H9 (cell line): ENCODE measurements around the gene GIPC2. TPM values are rescaled to one million over a fixed set of nuclear protein-coding genes. Genes with fewer than 3 reads are reported as not detected.
"Not testable (repeated sequence)": the region's sequence is repeated elsewhere in the genome, so short reads cannot be mapped to it uniquely, and the experiment has no call there.

ENCODE experiments used
- DNase-seq: peaks from one replicate; pipeline ENCODE4 v3.0.0-alpha.2; 2017
- H2AFZ ChIP-seq: one replicate; pipeline ENCODE4 v1.6.1; 2013; ENCODE audit warnings: mild to moderate bottlenecking, low read length, control low read depth, moderate library complexity
- H2AK5ac ChIP-seq: 2 replicates; pipeline ENCODE4 v1.6.1; 2013; ENCODE audit warnings: low read length, control low read depth, mixed read lengths; ENCODE audit not compliant: insufficient read length
- H2BK120ac ChIP-seq: one replicate; pipeline ENCODE4 v1.6.1; 2013; ENCODE audit warnings: low read depth, mild to moderate bottlenecking, low read length, control low read depth, inconsistent platforms; ENCODE audit not compliant: poor library complexity, severe bottlenecking
- H2BK12ac ChIP-seq: 2 replicates; pipeline ENCODE4 v1.6.1; 2013; ENCODE audit warnings: low read length, control low read depth, mixed read lengths, low read depth; ENCODE audit not compliant: insufficient read length
- H2BK15ac ChIP-seq: 2 replicates; pipeline ENCODE4 v1.6.1; 2013; ENCODE audit warnings: low read depth, low read length, control low read depth
- H2BK20ac ChIP-seq: one replicate; pipeline ENCODE4 v1.6.1; 2013; ENCODE audit warnings: low read depth, mild to moderate bottlenecking, low read length, control low read depth, inconsistent platforms; ENCODE audit not compliant: poor library complexity, severe bottlenecking
- H2BK5ac ChIP-seq: 2 replicates; pipeline ENCODE4 v1.6.1; 2013; ENCODE audit warnings: low read length, control low read depth, mixed read lengths; ENCODE audit not compliant: insufficient read length
- H3K14ac ChIP-seq: 2 replicates; pipeline ENCODE4 v1.6.1; 2013; ENCODE audit warnings: low read length, control low read depth; ENCODE audit not compliant: insufficient read depth
- H3K18ac ChIP-seq: 2 replicates; pipeline ENCODE4 v1.6.1; 2013; ENCODE audit warnings: low read depth, mild to moderate bottlenecking, mixed read lengths, low read length, control low read depth; ENCODE audit not compliant: insufficient read length
- H3K23ac ChIP-seq: 2 replicates; pipeline ENCODE4 v1.6.1; 2013; ENCODE audit warnings: low read length, control low read depth, mixed read lengths, low read depth; ENCODE audit not compliant: insufficient read length
- H3K23me2 ChIP-seq: 2 replicates; pipeline ENCODE4 v1.6.1; 2013; ENCODE audit warnings: low read depth, mild to moderate bottlenecking, mixed read lengths, low read length, control low read depth; ENCODE audit not compliant: insufficient read length, poor library complexity, severe bottlenecking
- H3K27ac ChIP-seq: 2 replicates; pipeline ENCODE4 v1.5.1; 2013; ENCODE audit warnings: low read length, control low read depth, mixed read lengths, low read depth; ENCODE audit not compliant: insufficient read length
- H3K27me3 ChIP-seq: 2 replicates; pipeline ENCODE4 v1.6.1; 2013; ENCODE audit warnings: low read length, control low read depth, inconsistent platforms; ENCODE audit not compliant: insufficient read depth
- H3K4ac ChIP-seq: 2 replicates; pipeline ENCODE4 v1.6.1; 2013; ENCODE audit warnings: low read depth, mild to moderate bottlenecking, control low read depth, inconsistent platforms, low read length, moderate library complexity
- H3K4me1 ChIP-seq: 2 replicates; pipeline ENCODE4 v1.6.1; 2013; ENCODE audit warnings: low read length, control low read depth, inconsistent platforms; ENCODE audit not compliant: insufficient read depth
- H3K4me2 ChIP-seq: 2 replicates; pipeline ENCODE4 v1.6.1; 2013; ENCODE audit warnings: low read length, control low read depth, mixed read lengths; ENCODE audit not compliant: insufficient read length, insufficient read depth
- H3K56ac ChIP-seq: 2 replicates; pipeline ENCODE4 v1.6.1; 2013; ENCODE audit warnings: low read depth, mild to moderate bottlenecking, mixed read lengths, low read length, control low read depth; ENCODE audit not compliant: insufficient read length
- H3K79me1 ChIP-seq: 2 replicates; pipeline ENCODE4 v1.6.1; 2013; ENCODE audit warnings: low read depth, mild to moderate bottlenecking, moderate library complexity, low read length, control low read depth, inconsistent platforms; ENCODE audit not compliant: insufficient read depth, poor library complexity, severe bottlenecking
- H3K79me2 ChIP-seq: 2 replicates; pipeline ENCODE4 v1.6.1; 2013; ENCODE audit warnings: low read length, control low read depth, inconsistent platforms; ENCODE audit not compliant: insufficient read depth
- H3K9ac ChIP-seq: 2 replicates; pipeline ENCODE4 v1.6.1; 2013; ENCODE audit warnings: low read length, control low read depth, mixed read lengths; ENCODE audit not compliant: insufficient read length; ENCODE audit errors: extremely low read depth
- H3K9me3 ChIP-seq: one replicate; pipeline ENCODE4 v1.6.1; 2013; ENCODE audit warnings: low read depth, low read length, inconsistent platforms; ENCODE audit not compliant: control insufficient read depth
- H3T11ph ChIP-seq: one replicate; pipeline ENCODE4 v1.6.1; 2013; ENCODE audit warnings: mild to moderate bottlenecking, low read length, control low read depth, inconsistent platforms
- H4K20me1 ChIP-seq: one replicate; pipeline ENCODE4 v1.6.1; 2013; ENCODE audit not compliant: control insufficient read depth, insufficient read length, insufficient read depth
- H4K5ac ChIP-seq: 2 replicates; pipeline ENCODE4 v1.6.1; 2013; ENCODE audit warnings: low read depth, mild to moderate bottlenecking, mixed read lengths, low read length, control low read depth; ENCODE audit not compliant: insufficient read length
- H4K8ac ChIP-seq: replicated peaks from 2 replicates; pipeline ENCODE4 v1.6.1; 2013; ENCODE audit warnings: low read length, control low read depth, mixed read lengths, low read depth; ENCODE audit not compliant: insufficient read length
- H4K91ac ChIP-seq: 2 replicates; pipeline ENCODE4 v1.6.1; 2013; ENCODE audit warnings: low read depth, mild to moderate bottlenecking, moderate library complexity, mixed read lengths, low read length, control low read depth; ENCODE audit not compliant: insufficient read length
- H3K27ac Mint-ChIP-seq, 3 experiments: 2 replicates in 2 of 3; 3 replicates in 1 of 3; pipeline ENCODE4 v1.8.0; 2020 to 2021; ENCODE audit warnings: mixed read lengths in 3 of 3, mild to moderate bottlenecking in 1 of 3, moderate library complexity in 1 of 3
- H3K27me3 Mint-ChIP-seq: 2 replicates; pipeline ENCODE4 v1.8.0; 2021; ENCODE audit warnings: low read depth, mild to moderate bottlenecking, moderate library complexity, mixed read lengths
- H3K36me3 Mint-ChIP-seq, 3 experiments: 2 replicates in 2 of 3; 3 replicates in 1 of 3; pipeline ENCODE4 v1.8.0; 2020 to 2021; ENCODE audit warnings: low read depth in 3 of 3, mixed read lengths in 3 of 3; ENCODE audit not compliant: insufficient read depth in 1 of 3
- H3K4me1 Mint-ChIP-seq, 2 experiments: 2 replicates each; pipeline ENCODE4 v1.8.0; 2020; ENCODE audit warnings: mixed read lengths in 2 of 2
- H3K4me3 Mint-ChIP-seq, 2 experiments: 2 replicates in 1 of 2; 3 replicates in 1 of 2; pipeline ENCODE4 v1.8.0; 2020 to 2021; ENCODE audit warnings: mild to moderate bottlenecking in 2 of 2, mixed read lengths in 2 of 2, moderate library complexity in 1 of 2
- H3K9me3 Mint-ChIP-seq, 2 experiments: 2 replicates in 1 of 2; 3 replicates in 1 of 2; pipeline ENCODE4 v1.8.0; 2020; ENCODE audit warnings: mild to moderate bottlenecking in 2 of 2, mixed read lengths in 2 of 2, moderate library complexity in 1 of 2
- CTCF ChIP-seq: fragments of 200-600 bp; sonication (generic); conservative IDR thresholded peaks from 3 replicates; pipeline ENCODE4 v1.8.0; 2021; ENCODE audit warnings: antibody characterized with exemption, mild to moderate bottlenecking
- WGBS: extraction: QIAGEN DNeasy Blood & Tissue Kit; methylation state at CpG from one replicate; pipeline ENCODE4 v1.1.7; 2013; ENCODE audit warnings: missing lambda C conversion rate, low lambda C conversion rate, mixed read lengths; ENCODE audit not compliant: insufficient read length; ENCODE audit errors: extremely low coverage; 5-methylcytosine and 5-hydroxymethylcytosine counted together
- total RNA-seq: library from RNA; stranded (reverse); gene quantifications from 2 replicates; pipeline ENCODE4 v1.2.1, GENCODE V29; 2021

Gene GIPC2
- total RNA-seq, 1 experiment from 2014 or later, result 0.85 TPM

- Histone ChIP-seq H4K8ac (no peak overlapping the region), H2BK5ac (no peak overlapping the region), H3K14ac (no peak overlapping the region), H3K23me2 (no peaks in the 10 kb centered on the region), H2AFZ (no peak overlapping the region), H2BK12ac (no peak overlapping the region), H4K20me1 (no peaks in the 10 kb centered on the region), H3K27me3 (no peaks in the 10 kb centered on the region), H3K23ac (no peak overlapping the region), H3K4me1 (no peaks in the 10 kb centered on the region), H4K5ac (no peak overlapping the region), H3K27ac (no peak overlapping the region), H3K18ac (no peak overlapping the region), H3K4ac (no peak overlapping the region), H3K9ac (no peak overlapping the region), H3T11ph (no peak overlapping the region), H2BK20ac (no peak overlapping the region), H4K91ac (no peak overlapping the region), H3K79me2 (no peaks in the 10 kb centered on the region), H2BK15ac (no peak overlapping the region), H3K4me2 (no peak overlapping the region), H3K56ac (no peak overlapping the region), H3K9me3 (no peaks in the 10 kb centered on the region), H2BK120ac (no peak overlapping the region), H2AK5ac (no peak overlapping the region), H3K79me1 (no peaks in the 10 kb centered on the region)
- no peak for TF ChIP-seq CTCF
- H3K27me3 Mint-ChIP-seq, result no peaks in the 10 kb centered on the region
- no peaks in the 10 kb centered on the region for H3K9me3 Mint-ChIP-seq
- WGBS, result no CpG with 5 or more reads among the region's 1 CpG
- no peaks in the 10 kb centered on the region for H3K36me3 Mint-ChIP-seq
- peaks cover 0 to 5% of the 10 kb centered on the region in 2 experiments; a peak in 1 of 4 replicates for H3K4me1 Mint-ChIP-seq
- DNase-seq, result no peak
- H3K4me3 Mint-ChIP-seq, result no peak overlapping the region
- H3K27ac Mint-ChIP-seq, result no peak overlapping the region
Observed at GRCh38 chr1:78019024-78019423, 26.7 kb upstream of the GIPC2 start.

DNA sequence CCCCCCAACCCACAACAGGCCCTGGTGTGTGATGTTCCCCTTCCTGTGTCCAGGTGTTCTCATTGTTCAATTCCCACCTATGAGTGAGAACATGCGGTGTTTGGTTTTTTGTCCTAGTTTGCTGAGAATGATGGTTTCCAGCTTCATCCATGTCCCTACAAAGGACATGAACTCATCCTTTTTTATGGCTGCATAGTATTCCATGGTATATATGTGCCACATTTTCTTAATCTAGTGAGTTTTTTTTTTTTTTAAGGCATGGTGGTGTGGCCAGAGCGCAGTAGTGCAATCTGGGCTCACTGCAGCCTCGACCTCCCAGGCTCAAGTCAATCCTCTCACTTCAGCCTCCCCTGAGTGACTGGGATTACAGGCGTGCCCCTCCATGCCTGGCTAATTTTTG is 24.6 kb upstream of the GIPC2 start:
- H3K4ac ChIP-seq, H2AK5ac ChIP-seq, H3K23ac ChIP-seq, H3K27me3 ChIP-seq, H2BK15ac ChIP-seq, H3K23me2 ChIP-seq, H3K27ac ChIP-seq, H3K14ac ChIP-seq, H3K36me3 Mint-ChIP-seq, H4K5ac ChIP-seq, H3K4me2 ChIP-seq, H2AFZ ChIP-seq, H2BK120ac ChIP-seq, H4K91ac ChIP-seq, H4K8ac ChIP-seq, H3K18ac ChIP-seq, H3T11ph ChIP-seq, H3K56ac ChIP-seq, DNase-seq, H4K20me1 ChIP-seq, H3K4me3 Mint-ChIP-seq, H3K4me1 Mint-ChIP-seq, H2BK12ac ChIP-seq, H3K4me1 ChIP-seq, H3K9me3 Mint-ChIP-seq, H3K27me3 Mint-ChIP-seq, H3K9ac ChIP-seq, H3K27ac Mint-ChIP-seq, H3K79me1 ChIP-seq, H2BK20ac ChIP-seq, H3K9me3 ChIP-seq, H3K79me2 ChIP-seq, H2BK5ac ChIP-seq: not testable (repeated sequence)
- no CpG with 5 or more reads among the region's 4 CpGs for WGBS
